Endothelial cell of umbilical vein (primary cell): ENCODE measurements around the gene LRRIQ4. TPM values are rescaled to one million over a fixed set of nuclear protein-coding genes. Genes with fewer than 3 reads are reported as not detected.

Experiments used
- BruUV-seq: library from RNA; stranded (reverse); fragments of 400-500 nt; replicated peaks from 2 replicates; lab custom pipeline; 2021; lab: Mats Ljungman, UMichigan
- CTCF ChIA-PET: fragments of 300-600, 350-600 bp; sonication (Branson Sonifier 250); formaldehyde crosslinking; loops from one replicate; lab custom pipeline; 2021; ENCODE audit warnings: antibody characterized with exemption, inconsistent platforms; lab: Charles Lee
- POLR2A ChIA-PET: fragments of 300-600, 350-600 bp; sonication (Branson Sonifier 250); formaldehyde crosslinking; loops from one replicate; lab custom pipeline; 2021; ENCODE audit warnings: antibody characterized with exemption, inconsistent platforms; lab: Charles Lee
- DNase-seq: peaks from one replicate; pipeline ENCODE4 v3.0.0-alpha.2; 2011; ENCODE audit warnings: low read depth, low spot score
- FAIRE-seq: peaks from 2 replicates; lab custom pipeline; 2011; peaks lifted over from hg19 to GRCh38; lab: Jason Lieb, UNC
- H2AFZ ChIP-seq: 2 replicates; pipeline ENCODE4 v1.6.0; 2012; ENCODE audit warnings: low read depth, low read length, control low read depth, inconsistent platforms
- H3K27ac ChIP-seq: 2 replicates; pipeline ENCODE4 v1.5.1; 2011; ENCODE audit warnings: low read depth, mild to moderate bottlenecking, control low read depth, low read length, moderate library complexity; ENCODE audit not compliant: insufficient read depth
- H3K27me3 ChIP-seq, 2 experiments: 2 replicates each; pipeline versions ENCODE4 v1.6.0 to v1.6.1; 2011; ENCODE audit warnings: low read length in 2 of 2, mixed read lengths in 1 of 2; ENCODE audit not compliant: control insufficient read depth in 2 of 2, insufficient read depth in 2 of 2
- H3K36me3 ChIP-seq, 2 experiments: 2 replicates in 1 of 2; 3 replicates in 1 of 2; pipeline ENCODE4 v1.5.1; 2011; ENCODE audit warnings: low read length in 2 of 2, mild to moderate bottlenecking in 1 of 2, moderate library complexity in 1 of 2; ENCODE audit not compliant: control insufficient read depth in 2 of 2, insufficient read depth in 2 of 2; ENCODE audit errors: extremely low read depth in 1 of 2
- H3K4me1 ChIP-seq: 3 replicates; pipeline ENCODE4 v1.5.1; 2011; ENCODE audit warnings: mild to moderate bottlenecking, low read length; ENCODE audit not compliant: control insufficient read depth, insufficient read depth; ENCODE audit errors: extremely low read depth
- H3K4me2 ChIP-seq: 2 replicates; pipeline ENCODE4 v1.6.1; 2011; ENCODE audit warnings: low read length, control low read depth, mixed read lengths; ENCODE audit not compliant: insufficient read depth
- H3K4me3 ChIP-seq, 3 experiments: fragments of 200-600 bp in 1 of 3; sonication (generic), shearing (Covaris generic) in 1 of 3; replicated peaks in 1 of 3; 2 replicates each; pipeline ENCODE4 v1.5.1; 2011 to 2016; ENCODE audit warnings: control low read depth in 3 of 3, low read length in 3 of 3, mild to moderate bottlenecking in 2 of 3, inconsistent platforms in 1 of 3, low read depth in 1 of 3, moderate library complexity in 1 of 3; ENCODE audit not compliant: insufficient read depth in 1 of 3
- H3K79me2 ChIP-seq: 2 replicates; pipeline ENCODE4 v1.6.0; 2012; ENCODE audit warnings: low read length, inconsistent platforms; ENCODE audit not compliant: control insufficient read depth, insufficient read depth
- H3K9ac ChIP-seq: replicated peaks from 2 replicates; pipeline ENCODE3; 2011; ENCODE audit warnings: low read length, control low read depth; ENCODE audit not compliant: insufficient read depth; ENCODE audit errors: extremely low read depth
- H3K9me1 ChIP-seq: replicated peaks from 3 replicates; pipeline ENCODE4 v1.6.0; 2011; ENCODE audit warnings: mild to moderate bottlenecking, low read length; ENCODE audit not compliant: control insufficient read depth, insufficient read depth; ENCODE audit errors: extremely low read depth
- H3K9me3 ChIP-seq: replicated peaks from 2 replicates; pipeline ENCODE4 v1.5.1; 2012; ENCODE audit warnings: low read length, inconsistent platforms; ENCODE audit not compliant: control insufficient read depth, insufficient read depth
- H4K20me1 ChIP-seq: replicated peaks from 2 replicates; pipeline ENCODE3; 2011; ENCODE audit warnings: mild to moderate bottlenecking, low read length; ENCODE audit not compliant: control insufficient read depth, insufficient read depth; ENCODE audit errors: extremely low read depth
- CTCF ChIP-seq, 2 donors: IDR thresholded peaks; 1 replicate in 1 of 2; 2 replicates in 1 of 2; pipeline ENCODE4 v1.5.1; 2011; ENCODE audit warnings: low read length in 2 of 2, mild to moderate bottlenecking in 2 of 2, moderate library complexity in 2 of 2, control low read depth in 1 of 2, inconsistent platforms in 1 of 2, low read depth in 1 of 2; ENCODE audit not compliant: insufficient read depth in 1 of 2; ENCODE audit errors: extremely low read depth in 1 of 2
- EZH2 ChIP-seq: IDR thresholded peaks from 2 replicates; pipeline ENCODE4 v1.6.1; 2012; ENCODE audit warnings: borderline replicate concordance, low read depth, mild to moderate bottlenecking, moderate library complexity, low read length, inconsistent platforms; ENCODE audit not compliant: severe bottlenecking
- FOS ChIP-seq: IDR thresholded peaks from 2 replicates; pipeline ENCODE4 v1.6.1; 2011; ENCODE audit warnings: mild to moderate bottlenecking, low read length, moderate library complexity, borderline replicate concordance; ENCODE audit not compliant: insufficient read depth
- GATA2 ChIP-seq: IDR thresholded peaks from 2 replicates; pipeline ENCODE4 v1.7.0; 2011; ENCODE audit warnings: low read depth, mild to moderate bottlenecking, moderate library complexity, mixed read lengths, low read length; ENCODE audit not compliant: insufficient read length, insufficient read depth
- JUN ChIP-seq: IDR thresholded peaks from 2 replicates; pipeline ENCODE4 v1.6.1; 2011; ENCODE audit warnings: borderline replicate concordance, low read depth; ENCODE audit not compliant: insufficient read length, insufficient read depth
- MYC ChIP-seq: IDR thresholded peaks from one replicate; pipeline ENCODE4 v1.6.1; 2011; ENCODE audit warnings: mild to moderate bottlenecking, low read depth, low read length
- POLR2A ChIP-seq: IDR thresholded peaks from 2 replicates; pipeline ENCODE4 v1.6.1; 2012; ENCODE audit warnings: low read depth, mild to moderate bottlenecking, control low read depth, low read length
- POLR2AphosphoS5 ChIP-seq: IDR thresholded peaks from 2 replicates; pipeline ENCODE4 v1.6.1; 2012; ENCODE audit warnings: low read depth, mild to moderate bottlenecking, control low read depth, low read length, moderate library complexity; ENCODE audit not compliant: insufficient read depth
- dilution Hi-C: fragments of 300-500 bp; cut with MboI; formaldehyde crosslinking; loops from one replicate; pipeline ENCODE4 v1.15.0; 2019; ENCODE audit warnings: low sequenced_read_pairs; ENCODE audit not compliant: extremely low pct_ligation_motif_present
- intact Hi-C: fragments of 100-400 bp; cut with micrococcal nuclease; formaldehyde crosslinking; loops from one replicate; pipeline ENCODE4 v1.10.0; 2022
- polyA plus RNA-seq, 4 experiments: library from polyadenylated mRNA; depleted of rRNA in 3 of 4; stranded (reverse) in 3 of 4; unstranded in 1 of 4; fragments of >200 nt; gene quantifications; 2 replicates each; pipeline versions ENCODE4 v1.2.1 to v1.2.3, GENCODE V29; 2011 to 2012; ENCODE audit warnings: missing spikeins in 1 of 4
- total RNA-seq: library from RNA; stranded (reverse); gene quantifications from 2 replicates; pipeline ENCODE4 v1.2.3, GENCODE V29; 2021
- TF ChIP-seq, protein P1 (sequence below): IDR thresholded peaks from 2 replicates; pipeline ENCODE4 v1.6.1; 2011; ENCODE audit not compliant: insufficient read depth, insufficient read length

The LRRIQ4 gene
- total and polyA plus RNA-seq, 2 donors (not counting 3 experiments of a cell fraction or from before 2014, with no cell fraction given), result 0.04 TPM; not detected in 1

- no peak overlapping the region for H3K9ac ChIP-seq
- ChIA-PET POLR2A (no interaction called here), CTCF (no interaction called here)
- H3K27me3 ChIP-seq, result no peaks in the 10 kb centered on the region
- peaks cover 24% of the 10 kb centered on the region for H3K79me2 ChIP-seq
- no peak for DNase-seq
- no peak overlapping the region for H2AFZ ChIP-seq
- TF ChIP-seq FOS (no peak), GATA2 (no peak), JUN (no peak), MYC (no peak)
- TF ChIP-seq, protein P1, sequence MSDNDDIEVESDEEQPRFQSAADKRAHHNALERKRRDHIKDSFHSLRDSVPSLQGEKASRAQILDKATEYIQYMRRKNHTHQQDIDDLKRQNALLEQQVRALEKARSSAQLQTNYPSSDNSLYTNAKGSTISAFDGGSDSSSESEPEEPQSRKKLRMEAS, result no peak
- H3K4me3 ChIP-seq, result no peak overlapping the region
- dilution Hi-C loops (no loop called here), intact Hi-C loops (no loop called here)
- FAIRE-seq, result no peak
- H3K4me1 ChIP-seq, result no peaks in the 10 kb centered on the region
- no peaks in the 10 kb centered on the region for H3K9me1 ChIP-seq
- no peaks in the 10 kb centered on the region for H3K9me3 ChIP-seq
- H3K4me2 ChIP-seq, result no peak overlapping the region
- no peak overlapping the region for H3K27ac ChIP-seq
- no TSS peak for BruUV-seq
- H4K20me1 ChIP-seq, result peaks cover 2% of the 10 kb centered on the region
- H3K36me3 ChIP-seq, result peaks cover 3 to 25% of the 10 kb centered on the region in 2 experiments
Measured at GRCh38 chr3:169780742-169781141, 31.9 kb upstream of the LRRIQ4 start.

DNA sequence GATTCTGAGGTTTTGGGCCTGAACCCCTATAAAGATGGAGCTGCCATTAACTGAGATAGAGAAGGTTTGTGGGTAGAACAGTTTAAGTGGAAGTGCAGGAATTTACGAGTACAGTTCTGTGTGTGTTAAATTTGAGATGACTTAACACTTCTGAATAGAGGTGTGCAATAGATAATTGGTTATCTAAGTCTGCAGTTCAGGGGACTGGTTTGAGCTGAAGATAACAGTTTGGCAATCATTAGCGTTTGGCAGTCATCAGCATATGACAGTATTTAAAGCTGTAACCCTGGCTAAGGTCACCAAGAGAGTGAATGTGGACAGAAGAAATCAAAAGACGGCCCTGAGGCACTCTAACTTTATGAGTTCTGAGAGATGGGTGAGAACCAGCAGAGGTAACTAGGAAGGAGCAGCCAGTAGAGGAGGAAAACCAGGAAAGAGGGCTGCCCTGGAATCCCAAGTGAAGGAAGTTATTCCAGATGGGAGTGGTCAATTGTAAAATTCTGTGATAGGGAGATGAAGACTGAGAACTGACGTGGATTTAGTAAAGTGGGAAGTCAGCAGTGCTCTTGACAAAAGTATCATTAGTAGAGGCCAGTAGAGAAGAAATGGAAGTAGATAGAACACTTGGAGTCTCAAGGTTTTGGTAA lies 31.3 kb upstream of the LRRIQ4 start:
- Histone ChIP-seq H3K79me2 (peaks cover 19% of the 10 kb centered on the region), H3K9me3 (no peaks in the 10 kb centered on the region), H3K4me2 (no peak overlapping the region), H3K4me3 (no peak overlapping the region), H3K4me1 (no peaks in the 10 kb centered on the region), H3K36me3 (peaks cover 4 to 29% of the 10 kb centered on the region in 2 experiments), H2AFZ (no peak overlapping the region), H3K27ac (no peak overlapping the region), H3K27me3 (no peaks in the 10 kb centered on the region), H3K9ac (no peak overlapping the region), H3K9me1 (no peaks in the 10 kb centered on the region), H4K20me1 (peaks cover 2% of the 10 kb centered on the region)
- CTCF ChIA-PET, result no interaction called here
- POLR2A ChIA-PET, result no interaction called here
- intact Hi-C loops, result no loop called here
- TF ChIP-seq FOS (no peak), EZH2 (no peak), POLR2A (no peak), GATA2 (no peak), POLR2AphosphoS5 (no peak), CTCF (IDR thresholded peaks at IDR 0.05; ENCODE audit: extremely low read depth in 1 of 2, insufficient read depth in 1 of 2, low read depth in 1 of 2, low read length in 2 of 2) (no peak), MYC (no peak), JUN (no peak)
- TF ChIP-seq, protein P1, result no peak
- dilution Hi-C loops, result no loop called here
- DNase-seq (no peak), FAIRE-seq (no peak)
- BruUV-seq, result no TSS peak
